Vagina (tissue), 2 donors: ENCODE results near the gene MAPK8IP2. TPM values are rescaled to one million over a fixed set of nuclear protein-coding genes. Genes with fewer than 3 reads are reported as not detected.

Source experiments
- DNase-seq, 2 donors: peaks; one replicate each; pipeline ENCODE4 v3.0.0-alpha.2; 2017; ENCODE audit errors: extremely low spot score in 2 of 2
- H3K27ac ChIP-seq: fragments of 200-600 bp; sonication (generic); one replicate; pipeline ENCODE4 v1.5.1; 2019
- H3K27me3 ChIP-seq: fragments of 200-600 bp; sonication (generic); one replicate; pipeline ENCODE4 v1.5.1; 2019
- H3K36me3 ChIP-seq, 2 donors: fragments of 200-600 bp; sonication (generic); one replicate each; pipeline ENCODE4 v1.5.1; 2017 to 2019
- H3K4me1 ChIP-seq: fragments of 200-600 bp; sonication (generic); one replicate; pipeline ENCODE4 v1.5.1; 2019
- H3K4me3 ChIP-seq, 2 donors: fragments of 200-600 bp; sonication (generic); 1 replicate in 1 of 2; 2 replicates in 1 of 2; pipeline ENCODE4 v1.5.1; 2016 to 2019
- H3K9me3 ChIP-seq: fragments of 200-600 bp; sonication (generic); one replicate; pipeline ENCODE4 v1.5.1; 2019
- POLR2A ChIP-seq, 2 donors: fragments of 450-650 bp; IDR thresholded peaks; one replicate each; pipeline ENCODE4 v1.6.1; 2017; ENCODE audit warnings: antibody characterized with exemption in 2 of 2, mild to moderate bottlenecking in 2 of 2, moderate library complexity in 2 of 2
- POLR2AphosphoS5 ChIP-seq, 2 donors: sonication (generic); formaldehyde crosslinking; IDR thresholded peaks; one replicate each; pipeline ENCODE4 v1.9.0; 2017; ENCODE audit warnings: antibody characterized with exemption in 2 of 2, mild to moderate bottlenecking in 2 of 2, low read depth in 1 of 2; ENCODE audit not compliant: insufficient read depth in 1 of 2
- intact Hi-C: fragments of 100-400 bp; cut with DNase I; formaldehyde crosslinking; loops from one replicate; pipeline ENCODE4 v1.15.1; 2023
- total RNA-seq: library from RNA; depleted of rRNA; stranded (reverse); fragments of >200 nt; gene quantifications from one replicate; pipeline ENCODE4 v1.2.3, GENCODE V29; 2016
- TF ChIP-seq, protein P1 (sequence below), 3 experiments: fragments of 450-650 bp in 2 of 3; fragments of 200-600 bp in 1 of 3; sonication (generic) in 1 of 3; IDR thresholded peaks; one replicate each; pipeline ENCODE4 v1.5.1; 2017 to 2019; ENCODE audit warnings: antibody characterized with exemption in 3 of 3, mild to moderate bottlenecking in 2 of 3, moderate library complexity in 2 of 3

MAPK8IP2 gene
- total RNA-seq, 1 donor from 2014 or later, result 3.2 TPM

DNA sequence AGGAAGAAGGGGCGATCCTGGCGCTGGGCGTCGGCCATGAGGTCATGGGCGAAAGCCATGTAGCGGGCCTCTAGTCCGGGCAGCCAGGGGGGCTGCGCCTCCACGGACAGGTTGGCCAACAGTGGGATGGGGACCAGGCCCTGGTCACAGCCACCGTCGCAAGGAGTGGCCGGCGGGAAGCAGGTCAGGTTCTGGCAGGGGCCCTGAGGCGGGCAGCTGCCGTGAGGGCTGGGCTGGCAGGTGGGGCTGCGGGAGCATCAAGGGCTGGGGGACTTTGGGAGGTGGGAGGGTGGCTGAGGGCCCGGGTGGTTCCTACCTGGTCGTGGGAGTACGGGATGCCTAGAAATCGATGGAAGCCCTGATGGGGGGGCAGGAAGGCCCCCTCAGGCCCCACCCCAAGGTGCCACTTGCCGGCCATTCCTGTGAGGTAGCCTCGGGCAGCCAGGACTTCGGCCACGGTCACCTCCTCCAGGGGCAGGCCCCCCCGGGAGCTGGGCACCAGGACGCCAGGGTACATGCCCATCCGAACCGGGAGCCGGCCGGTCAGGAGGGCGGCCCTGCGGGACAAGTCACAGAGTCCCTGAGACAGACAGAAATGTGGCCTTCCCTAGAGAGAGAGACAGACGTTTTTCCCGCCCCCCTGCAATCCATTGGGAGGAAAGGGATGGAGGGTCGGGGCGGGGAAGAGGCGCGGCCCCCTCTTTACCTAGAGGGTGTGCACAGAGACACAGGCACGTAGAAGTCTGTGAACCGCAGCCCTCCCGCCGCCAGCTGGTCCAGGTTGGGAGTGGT is 26.5 kb downstream of the MAPK8IP2 start:
- TF ChIP-seq, protein P1, sequence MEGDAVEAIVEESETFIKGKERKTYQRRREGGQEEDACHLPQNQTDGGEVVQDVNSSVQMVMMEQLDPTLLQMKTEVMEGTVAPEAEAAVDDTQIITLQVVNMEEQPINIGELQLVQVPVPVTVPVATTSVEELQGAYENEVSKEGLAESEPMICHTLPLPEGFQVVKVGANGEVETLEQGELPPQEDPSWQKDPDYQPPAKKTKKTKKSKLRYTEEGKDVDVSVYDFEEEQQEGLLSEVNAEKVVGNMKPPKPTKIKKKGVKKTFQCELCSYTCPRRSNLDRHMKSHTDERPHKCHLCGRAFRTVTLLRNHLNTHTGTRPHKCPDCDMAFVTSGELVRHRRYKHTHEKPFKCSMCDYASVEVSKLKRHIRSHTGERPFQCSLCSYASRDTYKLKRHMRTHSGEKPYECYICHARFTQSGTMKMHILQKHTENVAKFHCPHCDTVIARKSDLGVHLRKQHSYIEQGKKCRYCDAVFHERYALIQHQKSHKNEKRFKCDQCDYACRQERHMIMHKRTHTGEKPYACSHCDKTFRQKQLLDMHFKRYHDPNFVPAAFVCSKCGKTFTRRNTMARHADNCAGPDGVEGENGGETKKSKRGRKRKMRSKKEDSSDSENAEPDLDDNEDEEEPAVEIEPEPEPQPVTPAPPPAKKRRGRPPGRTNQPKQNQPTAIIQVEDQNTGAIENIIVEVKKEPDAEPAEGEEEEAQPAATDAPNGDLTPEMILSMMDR (IDR thresholded peaks at IDR 0.05), result no peak
- no peak for TF ChIP-seq POLR2A (IDR thresholded peaks at IDR 0.05)
- TF ChIP-seq POLR2AphosphoS5 (IDR thresholded peaks at IDR 0.05; ENCODE audit: insufficient read depth in 1 of 2, low read depth in 1 of 2), result no peak
- intact Hi-C loops, result no loop called here
- Histone ChIP-seq H3K4me3 (peak overlapping the region; percentile 58 to 85), H3K27ac (peak overlapping the region; percentile 77), H3K4me1 (peaks cover 26% of the 10 kb centered on the region), H3K9me3 (no peaks in the 10 kb centered on the region), H3K27me3 (no peaks in the 10 kb centered on the region), H3K36me3 (no peaks in the 10 kb centered on the region)
- peak; percentile 83 to 95 for DNase-seq

DNA sequence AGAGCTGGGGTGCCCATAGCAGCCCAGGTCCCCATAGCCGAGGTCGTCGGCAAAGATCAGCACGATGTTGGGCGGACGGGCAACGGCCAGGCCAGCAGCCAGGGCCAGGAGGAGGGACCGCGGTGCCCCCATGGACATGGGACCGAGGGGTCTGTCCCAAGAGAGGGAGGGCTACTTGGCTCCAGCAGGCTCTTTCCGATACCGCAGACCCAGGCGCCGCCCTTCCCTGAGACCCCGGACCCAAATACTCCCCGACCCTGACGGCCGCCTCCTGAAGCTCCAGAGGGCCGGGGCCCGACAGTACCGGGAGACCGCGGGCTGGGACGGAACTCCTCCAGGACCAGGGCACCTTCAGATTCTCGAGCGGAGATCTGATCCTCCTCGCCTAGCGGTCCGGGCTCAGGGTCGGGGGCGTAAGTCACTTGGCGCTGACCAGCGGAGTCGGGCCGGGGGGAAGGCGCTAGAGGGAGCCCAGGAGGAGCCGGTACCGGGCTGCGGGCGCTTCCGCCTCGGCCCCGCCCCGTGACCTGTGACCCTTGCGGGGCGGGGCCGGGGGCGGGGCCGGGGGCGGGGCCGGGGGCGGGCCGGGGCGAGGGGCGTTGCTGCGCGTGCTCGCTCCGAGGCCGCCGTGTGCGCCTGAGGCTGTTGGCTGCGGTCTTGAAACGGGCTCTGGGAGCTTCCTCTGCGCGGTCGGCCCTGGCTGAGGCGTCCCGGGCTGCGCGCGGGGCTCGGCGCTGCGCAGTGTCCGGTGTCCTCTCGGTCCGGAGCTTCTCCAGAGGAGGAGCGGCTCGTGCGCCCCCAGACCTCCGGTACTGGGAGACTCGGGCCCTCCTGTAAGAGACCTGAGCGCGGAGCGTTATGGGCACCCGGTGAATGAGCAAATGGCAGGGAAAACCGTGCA is 27.3 kb downstream of the MAPK8IP2 start, which contains the start of gene ARSA:
TSS of gene ARSA (minus strand) at position 511 of the 901 bp plus-strand sequence. CDS start at position 138, 373 bp downstream.
- intact Hi-C loops, result no loop called here
- TF ChIP-seq, protein P1 (IDR thresholded peaks at IDR 0.05), result no peak
- TF ChIP-seq POLR2A (IDR thresholded peaks at IDR 0.05) (peak in 1 of 2 donors; percentile 16), POLR2AphosphoS5 (IDR thresholded peaks at IDR 0.05; ENCODE audit: insufficient read depth in 1 of 2, low read depth in 1 of 2) (peak; percentile 20 to 69)
- no peaks in the 10 kb centered on the region for H3K36me3 ChIP-seq
- no peaks in the 10 kb centered on the region for H3K27me3 ChIP-seq
- H3K4me3 ChIP-seq, result peak within 1 kb of the TSS; percentile 58 to 85
- DNase-seq, result peak; percentile 90 to 96
- peaks cover 19% of the 10 kb centered on the region for H3K4me1 ChIP-seq
- H3K9me3 ChIP-seq, result no peaks in the 10 kb centered on the region
- H3K27ac ChIP-seq, result peak within 1 kb of the TSS; percentile 77

DNA sequence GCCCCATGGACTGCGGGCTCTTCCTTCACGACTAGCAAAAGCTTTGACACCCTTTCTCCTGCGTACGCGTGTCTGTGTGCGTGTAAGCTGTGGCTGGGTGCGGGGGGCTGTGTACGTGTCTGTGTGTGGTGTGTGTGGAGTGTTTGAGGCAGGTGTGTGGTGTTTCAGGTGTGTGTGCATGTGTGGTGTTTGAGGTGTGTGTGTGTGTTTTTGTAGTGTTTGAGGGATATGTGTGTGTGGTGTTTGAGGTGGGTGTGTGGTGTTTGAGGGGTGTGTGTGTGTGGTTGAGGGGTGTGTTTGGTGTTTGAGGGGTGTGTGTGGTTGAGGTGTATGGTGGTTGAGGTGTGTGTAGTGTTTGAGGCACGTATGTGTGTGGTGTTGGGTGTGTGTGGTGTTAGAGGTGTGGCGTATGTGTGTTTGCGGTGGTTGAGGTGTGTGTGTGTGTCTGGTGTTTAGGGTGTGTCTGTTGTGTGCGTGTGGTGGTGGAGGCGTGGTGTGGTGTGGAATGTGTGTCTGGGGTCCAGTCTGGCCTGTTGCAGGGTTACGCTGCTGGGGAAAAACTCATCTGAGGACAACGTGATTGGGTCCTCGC is 28.0 kb downstream of the MAPK8IP2 start:
- Histone ChIP-seq H3K9me3 (no peaks in the 10 kb centered on the region), H3K36me3 (no peaks in the 10 kb centered on the region), H3K27me3 (no peaks in the 10 kb centered on the region), H3K4me1 (peaks cover 19% of the 10 kb centered on the region), H3K4me3 (peak overlapping the region; percentile 58 to 85), H3K27ac (peak overlapping the region; percentile 57)
- intact Hi-C loops, result no loop called here
- peak in 1 of 2 donors; percentile 85 for DNase-seq
- TF ChIP-seq POLR2A (IDR thresholded peaks at IDR 0.05) (no peak), POLR2AphosphoS5 (IDR thresholded peaks at IDR 0.05; ENCODE audit: insufficient read depth in 1 of 2, low read depth in 1 of 2) (no peak)
- TF ChIP-seq, protein P1 (IDR thresholded peaks at IDR 0.05), result no peak

DNA sequence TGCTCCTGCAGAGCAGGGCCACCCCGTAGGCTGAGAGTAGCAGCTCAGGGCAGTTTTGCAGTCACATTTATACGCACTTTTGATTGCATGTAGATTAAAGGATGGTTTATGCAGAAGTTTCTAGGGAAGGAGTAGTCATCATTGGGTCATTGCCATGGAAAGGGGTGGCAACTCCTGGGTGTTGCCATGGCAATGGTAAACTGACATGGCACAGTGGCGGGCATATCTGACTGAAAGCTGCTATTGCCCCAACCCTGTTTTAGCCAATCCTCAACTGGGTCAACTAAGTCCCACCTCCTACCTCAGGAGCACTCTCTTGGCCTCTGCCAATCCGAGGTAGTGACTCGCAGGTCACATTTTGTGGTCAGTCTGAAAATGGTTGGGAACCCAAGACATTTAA is 29.8 kb downstream of the MAPK8IP2 start:
- no peak for DNase-seq
- Histone ChIP-seq H3K27me3 (no peaks in the 10 kb centered on the region), H3K27ac (no peak overlapping the region), H3K9me3 (no peaks in the 10 kb centered on the region), H3K4me1 (peaks cover 19% of the 10 kb centered on the region), H3K4me3 (no peak overlapping the region), H3K36me3 (no peaks in the 10 kb centered on the region)
- intact Hi-C loops, result no loop called here
- TF ChIP-seq POLR2AphosphoS5 (IDR thresholded peaks at IDR 0.05; ENCODE audit: insufficient read depth in 1 of 2, low read depth in 1 of 2) (no peak), POLR2A (IDR thresholded peaks at IDR 0.05) (no peak)
- TF ChIP-seq, protein P1 (IDR thresholded peaks at IDR 0.05), result no peak
